Posterior vena cava (tissue), 2 donors: ENCODE data around the gene DEGS2. TPM values are rescaled to one million over a fixed set of nuclear protein-coding genes. Genes with fewer than 3 reads are reported as not detected.
"Not testable (repeated sequence)": the region's sequence is repeated elsewhere in the genome, so short reads cannot be mapped to it uniquely, and the experiment has no call there.

ENCODE experiments used
- DNase-seq: peaks from one replicate; pipeline ENCODE4 v3.0.0-alpha.2; 2020; ENCODE audit warnings: low spot score
- intact Hi-C, 2 donors: fragments of 100-400 bp; cut with DNase I; formaldehyde crosslinking; loops; one replicate each; pipeline versions ENCODE4 v1.14.1 to v1.14.2; 2022 to 2023
- long read RNA-seq, 2 donors: library from polyadenylated mRNA; unstranded; transcript quantifications; one replicate each; pipeline ENCODE4 v2.0.0, GENCODE V29; 2020 to 2021
- total RNA-seq, 2 donors: library from RNA; stranded (reverse); fragmentation: NEBNext Ultra II Directional; extraction: Animal tissue kit (Norgen Biotek cat#: 25700); gene quantifications; one replicate each; pipeline ENCODE4 v1.2.1, GENCODE V29; 2021
- donor health status: DM: yes; HTN: yes; CAD: no.
- donor health status: DM: yes; HTN: yes; CAD: no.

DEGS2 gene
- 1 to 10 TPM in 1 of 2 donors, under 1 TPM in 1; 0.10 to 1.2 TPM for total RNA-seq
- long read RNA-seq, donor 1, partial matches to known transcripts, result 0 of 1 reads
- long read RNA-seq, donor 1, other reads (novel, unspliced or antisense), result 1 of 1 reads
- long read RNA-seq, donor 2, result 0 reads

GRCh38 chr14:100159094-100159864, at the start of gene DEGS2:
TSS of gene DEGS2 (minus strand) at chr14:100159645. CDS start at chr14:100159587, 58 bp downstream.
- DNase-seq, result no peak
- intact Hi-C loops, result no loop called here

- DNase-seq, intact Hi-C loops: not testable (repeated sequence)
Observed at GRCh38 chr14:100208136-100208535, 48.7 kb upstream of the DEGS2 start.

GRCh38 chr14:100207588-100207987, 48.1 kb upstream of the DEGS2 start:
- intact Hi-C loops, result not testable (repeated sequence)

GRCh38 chr14:100204835-100205167, 45.4 kb upstream of the DEGS2 start:
- DNase-seq, intact Hi-C loops: not testable (repeated sequence)

More at GRCh38 chr14:100207588-100207987, 48.1 kb upstream of the DEGS2 start:
- DNase-seq, result not testable (repeated sequence)

- DNase-seq, result no peak
- intact Hi-C loops, result no loop called here
Observed at GRCh38 chr14:100203962-100204834, 44.8 kb upstream of the DEGS2 start.

GRCh38 chr14:100203146-100203545, 43.7 kb upstream of the DEGS2 start:
- intact Hi-C loops, result no loop called here
- no peak for DNase-seq

GRCh38 chr14:100202712-100203111, 43.3 kb upstream of the DEGS2 start:
- DNase-seq, result no peak
- intact Hi-C loops, result no loop called here

- DNase-seq, result no peak
- intact Hi-C loops, result no loop called here
Observed at GRCh38 chr14:100201701-100202100, 42.3 kb upstream of the DEGS2 start.

- no peak for DNase-seq
- intact Hi-C loops, result no loop called here
Observed at GRCh38 chr14:100200311-100200710, 40.9 kb upstream of the DEGS2 start.

GRCh38 chr14:100199240-100199860, 39.9 kb upstream of the DEGS2 start:
- intact Hi-C loops, result loop anchor here (10.0 kb wide), 1 partner anchor 215 kb away; no protein-coding TSS in a partner anchor
- no peak for DNase-seq

- no peak for DNase-seq
- intact Hi-C loops, result loop anchor here (10.0 kb wide), 1 partner anchor 209 kb away; no protein-coding TSS in a partner anchor
Observed at GRCh38 chr14:100193417-100194357, 34.2 kb upstream of the DEGS2 start.

GRCh38 chr14:100192672-100193416, 33.4 kb upstream of the DEGS2 start:
- peak; percentile 100 for DNase-seq
- intact Hi-C loops, result loop anchor here (10.0 kb wide), 1 partner anchor 208 kb away; no protein-coding TSS in a partner anchor

- intact Hi-C loops, result loop anchor here (10.0 kb wide), 1 partner anchor 207 kb away; no protein-coding TSS in a partner anchor
- no peak for DNase-seq
Observed at GRCh38 chr14:100192250-100192671, 32.8 kb upstream of the DEGS2 start.

- DNase-seq, result no peak
Observed at GRCh38 chr14:100191584-100192249, 32.3 kb upstream of the DEGS2 start.

GRCh38 chr14:100190126-100190525, 30.7 kb upstream of the DEGS2 start:
- no peak for DNase-seq
- intact Hi-C loops, result loop anchor here (10.0 kb wide), 1 partner anchor 205 kb away; no protein-coding TSS in a partner anchor

More at GRCh38 chr14:100191584-100192249, 32.3 kb upstream of the DEGS2 start:
- intact Hi-C loops, result loop anchor here (10.0 kb wide), 1 partner anchor 207 kb away; no protein-coding TSS in a partner anchor

GRCh38 chr14:100188392-100189030, 29.1 kb upstream of the DEGS2 start:
- DNase-seq, result no peak
- intact Hi-C loops, result no loop called here
